Measurements from ENCODE around the gene CSMD2.

GRCh38 chr1:33537885-33538284 lies 627.1 kb downstream of the CSMD2 start:
- TF ChIP-seq, protein P1, sequence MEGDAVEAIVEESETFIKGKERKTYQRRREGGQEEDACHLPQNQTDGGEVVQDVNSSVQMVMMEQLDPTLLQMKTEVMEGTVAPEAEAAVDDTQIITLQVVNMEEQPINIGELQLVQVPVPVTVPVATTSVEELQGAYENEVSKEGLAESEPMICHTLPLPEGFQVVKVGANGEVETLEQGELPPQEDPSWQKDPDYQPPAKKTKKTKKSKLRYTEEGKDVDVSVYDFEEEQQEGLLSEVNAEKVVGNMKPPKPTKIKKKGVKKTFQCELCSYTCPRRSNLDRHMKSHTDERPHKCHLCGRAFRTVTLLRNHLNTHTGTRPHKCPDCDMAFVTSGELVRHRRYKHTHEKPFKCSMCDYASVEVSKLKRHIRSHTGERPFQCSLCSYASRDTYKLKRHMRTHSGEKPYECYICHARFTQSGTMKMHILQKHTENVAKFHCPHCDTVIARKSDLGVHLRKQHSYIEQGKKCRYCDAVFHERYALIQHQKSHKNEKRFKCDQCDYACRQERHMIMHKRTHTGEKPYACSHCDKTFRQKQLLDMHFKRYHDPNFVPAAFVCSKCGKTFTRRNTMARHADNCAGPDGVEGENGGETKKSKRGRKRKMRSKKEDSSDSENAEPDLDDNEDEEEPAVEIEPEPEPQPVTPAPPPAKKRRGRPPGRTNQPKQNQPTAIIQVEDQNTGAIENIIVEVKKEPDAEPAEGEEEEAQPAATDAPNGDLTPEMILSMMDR (IDR thresholded peaks at IDR 0.05; ENCODE audit: low read length): no peak
- TF ChIP-seq EZH2 (optimal IDR thresholded peaks at IDR 0.05; ENCODE audit: low read depth, low read length): no peak
- TF ChIP-seq EZH2phosphoT487 (IDR thresholded peaks at IDR 0.05; ENCODE audit: low read length): no peak

Data from MM.1S (cell line).